IMR-90 (cell line): Measurements from ENCODE around the gene GRAMD1A. TPM values are rescaled to one million over a fixed set of nuclear protein-coding genes. Genes with fewer than 3 reads are reported as not detected.

Source experiments
- ATAC-seq: fragments of 200-7000 bp; cut with Tn5 transposase; 2 replicates; pipeline ENCODE4 v1.9.1; 2020; ENCODE audit warnings: low read depth, mild to moderate bottlenecking, moderate library complexity
- BruUV-seq: library from RNA; stranded (reverse); fragments of 400-500 nt; replicated peaks from 2 replicates; lab custom pipeline; 2021; lab: Mats Ljungman, UMichigan
- CTCF ChIA-PET: fragments of 300-600 bp; formaldehyde crosslinking; extraction: SDS; loops from one replicate; lab custom pipeline; 2021; ENCODE audit warnings: antibody characterized with exemption; lab: Yijun Ruan, JAX
- POLR2A ChIA-PET: fragments of 300-600 bp; sonication (Branson Sonifier 250); formaldehyde crosslinking; loops from one replicate; lab custom pipeline; 2022; ENCODE audit warnings: antibody characterized with exemption; ENCODE audit not compliant: unreplicated experiment; lab: Charles Lee
- DNase-seq: peaks from one replicate; pipeline ENCODE4 v3.0.0; 2013
- H2AFZ ChIP-seq: replicated peaks from 2 replicates; pipeline ENCODE3; 2013; ENCODE audit warnings: low read length, mild to moderate bottlenecking; ENCODE audit not compliant: poor library complexity
- H2AK5ac ChIP-seq: 2 replicates; pipeline ENCODE4 v1.6.1; 2013; ENCODE audit warnings: low read depth, low read length, inconsistent platforms
- H2AK9ac ChIP-seq: replicated peaks from 2 replicates; pipeline ENCODE3; 2013; ENCODE audit warnings: mild to moderate bottlenecking, low read depth, low read length, moderate library complexity; ENCODE audit not compliant: poor library complexity
- H2BK120ac ChIP-seq: 2 replicates; pipeline ENCODE4 v1.6.1; 2013; ENCODE audit warnings: low read depth, low read length, inconsistent platforms
- H2BK15ac ChIP-seq: 3 replicates; pipeline ENCODE4 v1.6.1; 2013; ENCODE audit warnings: low read depth, low read length, inconsistent platforms
- H2BK20ac ChIP-seq: 2 replicates; pipeline ENCODE4 v1.6.1; 2013; ENCODE audit warnings: low read depth, mild to moderate bottlenecking, inconsistent platforms, low read length, moderate library complexity
- H2BK5ac ChIP-seq: 2 replicates; pipeline ENCODE4 v1.6.1; 2013; ENCODE audit warnings: mild to moderate bottlenecking, low read depth, low read length, inconsistent platforms; ENCODE audit not compliant: poor library complexity, severe bottlenecking
- H3K14ac ChIP-seq: replicated peaks from 2 replicates; pipeline ENCODE4 v1.6.1; 2013; ENCODE audit warnings: low read depth, low read length, inconsistent platforms
- H3K18ac ChIP-seq: 2 replicates; pipeline ENCODE4 v1.6.1; 2013; ENCODE audit warnings: low read depth, low read length, control low read depth
- H3K23ac ChIP-seq: 2 replicates; pipeline ENCODE4 v1.6.1; 2013; ENCODE audit warnings: low read depth, low read length, inconsistent platforms
- H3K27ac ChIP-seq: 2 replicates; pipeline ENCODE4 v1.5.1; 2013; ENCODE audit warnings: mild to moderate bottlenecking, control low read depth, low read length; ENCODE audit not compliant: insufficient read depth
- H3K27me3 ChIP-seq: 2 replicates; pipeline ENCODE4 v1.6.1; 2013; ENCODE audit warnings: low read length; ENCODE audit not compliant: control insufficient read depth, insufficient read depth
- H3K36me3 ChIP-seq: 2 replicates; pipeline ENCODE4 v1.6.1; 2013; ENCODE audit warnings: low read length, mixed read lengths; ENCODE audit not compliant: control insufficient read depth, insufficient read depth
- H3K4ac ChIP-seq: 2 replicates; pipeline ENCODE4 v1.6.1; 2013; ENCODE audit warnings: low read depth, low read length, inconsistent platforms
- H3K4me1 ChIP-seq: 2 replicates; pipeline ENCODE4 v1.6.1; 2013; ENCODE audit warnings: low read length, mixed read lengths; ENCODE audit not compliant: control insufficient read depth, insufficient read depth
- H3K4me2 ChIP-seq: 2 replicates; pipeline ENCODE4 v1.6.1; 2013; ENCODE audit warnings: low read depth, mild to moderate bottlenecking, control low read depth, low read length, moderate library complexity
- H3K4me3 ChIP-seq: 2 replicates; pipeline ENCODE4 v1.5.1; 2013; ENCODE audit warnings: low read depth, mild to moderate bottlenecking, control low read depth, low read length, moderate library complexity; ENCODE audit not compliant: insufficient read depth
- H3K56ac ChIP-seq: 2 replicates; pipeline ENCODE4 v1.6.1; 2013; ENCODE audit warnings: low read length, inconsistent platforms; ENCODE audit not compliant: insufficient read depth; ENCODE audit errors: extremely low read depth
- H3K79me1 ChIP-seq, 2 experiments: 2 replicates each; pipeline ENCODE4 v1.6.1; 2013; ENCODE audit warnings: low read length in 2 of 2, inconsistent platforms in 1 of 2, low read depth in 1 of 2
- H3K9ac ChIP-seq: 2 replicates; pipeline ENCODE4 v1.6.1; 2013; ENCODE audit warnings: low read depth, low read length, control low read depth
- H3K9me1 ChIP-seq: 2 replicates; pipeline ENCODE4 v1.6.1; 2013; ENCODE audit warnings: low read length, inconsistent platforms; ENCODE audit not compliant: insufficient read depth
- H3K9me3 ChIP-seq: 2 replicates; pipeline ENCODE4 v1.6.1; 2013; ENCODE audit warnings: low read length; ENCODE audit not compliant: control insufficient read depth, insufficient read depth
- H4K20me1 ChIP-seq: 2 replicates; pipeline ENCODE4 v1.6.1; 2013; ENCODE audit warnings: low read length, inconsistent platforms; ENCODE audit not compliant: insufficient read depth
- H4K5ac ChIP-seq: 2 replicates; pipeline ENCODE4 v1.6.1; 2013; ENCODE audit warnings: mild to moderate bottlenecking, low read depth, low read length, control low read depth
- H4K8ac ChIP-seq, 2 experiments: 2 replicates each; pipeline ENCODE4 v1.6.1; 2013; ENCODE audit warnings: low read depth in 2 of 2, low read length in 2 of 2, control low read depth in 1 of 2, inconsistent platforms in 1 of 2
- H4K91ac ChIP-seq: 2 replicates; pipeline ENCODE4 v1.6.1; 2013; ENCODE audit warnings: low read depth, low read length, inconsistent platforms; ENCODE audit not compliant: insufficient read depth
- BHLHE40 ChIP-seq: fragments of 150-350 bp; IDR thresholded peaks from 2 replicates; pipeline ENCODE4 v1.6.1; 2016; ENCODE audit warnings: mild to moderate bottlenecking, low read depth, low read length
- CHD1 ChIP-seq: IDR thresholded peaks from 2 replicates; pipeline ENCODE4 v1.6.1; 2012; ENCODE audit warnings: low read depth, low read length, improper control_type of control experiment
- FOS ChIP-seq: fragments of 150-350 bp; IDR thresholded peaks from 2 replicates; pipeline ENCODE4 v1.6.1; 2016; ENCODE audit warnings: low read depth, low read length
- RAD21 ChIP-seq: IDR thresholded peaks from 2 replicates; pipeline ENCODE4 v1.6.1; 2012; ENCODE audit warnings: low read length, improper control_type of control experiment
- WGBS, 2 experiments: methylation state at CpG; one replicate each; pipeline versions ENCODE4 v1.1.5 to v1.1.7; 2013; ENCODE audit warnings: missing lambda C conversion rate in 2 of 2; ENCODE audit not compliant: insufficient read length in 1 of 2; ENCODE audit errors: extremely low coverage in 2 of 2; 5-methylcytosine and 5-hydroxymethylcytosine counted together
- dilution Hi-C: fragments of 300-500 bp; cut with HindIII; formaldehyde crosslinking; loops from one replicate; pipeline ENCODE4 v1.14.3; 2018; ENCODE audit warnings: low sequenced_read_pairs; ENCODE audit not compliant: unreplicated experiment
- in situ Hi-C: fragments of 300-500 bp; cut with MboI; formaldehyde crosslinking; loops from 3 replicates; pipeline ENCODE4 v1.14.3; 2019; ENCODE audit warnings: low sequenced_read_pairs, inconsistent platforms, mixed read lengths
- intact Hi-C: fragments of 100-400 bp; cut with micrococcal nuclease; formaldehyde crosslinking; loops from 2 replicates; pipeline ENCODE4 v1.10.0; 2022
- polyA plus RNA-seq, 3 experiments: library from polyadenylated mRNA; depleted of rRNA; stranded (reverse); fragments of >200 nt; gene quantifications; 2 replicates each; pipeline ENCODE4 v1.2.3, GENCODE V29; 2012; ENCODE audit warnings: low replicate concordance in 1 of 3
- total RNA-seq: library from RNA; depleted of rRNA; stranded (reverse); fragments of >200 nt; gene quantifications from 2 replicates; pipeline ENCODE4 v1.2.3, GENCODE V29; 2012
- TF ChIP-seq, protein P1 (sequence below): fragments of 150-350 bp; IDR thresholded peaks from 2 replicates; pipeline ENCODE4 v1.6.1; 2017; ENCODE audit warnings: mild to moderate bottlenecking, antibody characterized with exemption, low read length, low read depth
- TF ChIP-seq, protein P2 (sequence below): conservative IDR thresholded peaks from 2 replicates; pipeline ENCODE4 v1.5.1; 2012; ENCODE audit warnings: mild to moderate bottlenecking, low read depth, low read length, improper control_type of control experiment

The GRAMD1A gene
- total and polyA plus RNA-seq, 2 of the 4 experiments (the other 2 are of a cell fraction) = 11.1 to 63.0 TPM

DNA sequence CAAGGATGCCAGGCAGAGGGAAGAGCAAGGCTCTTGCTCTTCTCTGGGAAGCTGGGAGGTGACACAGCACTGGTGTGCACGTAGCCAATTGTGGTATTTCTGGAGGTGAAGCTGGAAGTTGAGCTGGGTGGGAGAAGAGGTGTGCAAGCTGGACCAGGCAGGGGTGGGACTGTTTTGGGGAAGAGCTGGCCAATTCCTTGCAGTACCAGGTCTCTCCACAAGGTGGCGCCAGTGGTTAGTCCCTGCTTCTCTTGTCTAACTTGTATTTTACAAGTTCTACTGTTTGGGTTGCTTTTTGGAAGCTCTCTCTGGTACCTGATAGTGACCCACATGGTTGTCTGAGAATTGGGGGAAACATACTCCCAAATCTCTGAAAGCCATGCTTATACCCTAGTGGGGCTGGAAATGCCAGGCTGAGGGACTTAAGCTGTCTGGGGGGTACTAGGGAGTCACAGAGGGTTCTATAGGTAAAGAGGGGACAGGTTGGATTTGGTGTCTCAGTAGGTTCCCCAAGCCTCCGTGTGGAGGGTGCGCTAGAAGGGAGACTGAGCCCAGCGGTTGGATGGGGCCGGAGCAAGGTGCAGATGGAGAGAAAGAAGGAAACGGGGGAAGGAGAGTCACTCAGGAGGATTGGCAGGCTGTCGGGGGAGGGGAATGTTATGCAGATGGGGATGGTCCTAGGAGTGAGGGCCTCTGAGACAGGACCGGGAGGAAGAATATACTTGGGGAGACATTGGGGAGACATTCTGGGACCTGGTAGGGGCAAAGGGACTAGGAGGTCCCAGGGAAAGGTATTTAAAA, 44.4 kb downstream of the GRAMD1A start (continued):
- TF ChIP-seq, protein P1, sequence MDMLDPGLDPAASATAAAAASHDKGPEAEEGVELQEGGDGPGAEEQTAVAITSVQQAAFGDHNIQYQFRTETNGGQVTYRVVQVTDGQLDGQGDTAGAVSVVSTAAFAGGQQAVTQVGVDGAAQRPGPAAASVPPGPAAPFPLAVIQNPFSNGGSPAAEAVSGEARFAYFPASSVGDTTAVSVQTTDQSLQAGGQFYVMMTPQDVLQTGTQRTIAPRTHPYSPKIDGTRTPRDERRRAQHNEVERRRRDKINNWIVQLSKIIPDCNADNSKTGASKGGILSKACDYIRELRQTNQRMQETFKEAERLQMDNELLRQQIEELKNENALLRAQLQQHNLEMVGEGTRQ = no peak
- TF ChIP-seq FOS = no peak

DNA sequence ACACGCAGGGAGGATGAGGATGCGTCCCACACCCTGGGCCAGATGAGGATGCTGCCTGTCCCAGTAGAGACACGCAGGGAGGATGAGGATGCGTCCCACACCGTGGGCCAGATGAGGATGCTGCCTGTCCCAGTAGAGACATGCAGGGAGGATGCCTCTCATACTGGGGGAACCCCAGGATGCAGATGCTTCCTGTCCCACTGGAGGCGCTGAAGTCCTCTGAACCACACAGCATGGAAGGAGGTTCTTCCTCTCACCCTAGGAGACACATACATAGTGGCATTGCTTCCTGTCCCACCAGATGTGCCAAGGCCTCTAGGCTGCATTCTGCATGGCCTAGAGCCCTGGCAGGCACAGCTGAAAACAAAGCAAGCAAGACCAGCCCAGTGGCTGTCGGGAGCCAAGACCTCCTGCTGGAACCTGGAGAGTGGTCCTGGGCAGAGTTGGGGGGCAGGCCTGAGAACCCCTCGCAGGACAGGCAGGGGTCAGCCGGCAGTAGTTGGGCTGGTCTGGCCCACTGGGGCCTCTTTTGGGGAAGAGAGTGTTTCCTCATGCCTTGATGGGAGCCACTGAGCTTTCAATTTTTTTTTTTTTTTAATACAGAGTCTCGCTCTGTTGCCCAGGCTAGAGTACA, 45.7 kb downstream of the GRAMD1A start:
- CTCF ChIA-PET = interaction anchor here (0.9 kb wide), 1 partner anchor 212 kb away, joined by 3 read pairs; no protein-coding TSS in a partner anchor
- TF ChIP-seq RAD21 (0 out of 2 replicates have a peak, but pooled peaks have one; percentile 6), BHLHE40 (no peak), CHD1 (no peak)
- TF ChIP-seq, protein P2, sequence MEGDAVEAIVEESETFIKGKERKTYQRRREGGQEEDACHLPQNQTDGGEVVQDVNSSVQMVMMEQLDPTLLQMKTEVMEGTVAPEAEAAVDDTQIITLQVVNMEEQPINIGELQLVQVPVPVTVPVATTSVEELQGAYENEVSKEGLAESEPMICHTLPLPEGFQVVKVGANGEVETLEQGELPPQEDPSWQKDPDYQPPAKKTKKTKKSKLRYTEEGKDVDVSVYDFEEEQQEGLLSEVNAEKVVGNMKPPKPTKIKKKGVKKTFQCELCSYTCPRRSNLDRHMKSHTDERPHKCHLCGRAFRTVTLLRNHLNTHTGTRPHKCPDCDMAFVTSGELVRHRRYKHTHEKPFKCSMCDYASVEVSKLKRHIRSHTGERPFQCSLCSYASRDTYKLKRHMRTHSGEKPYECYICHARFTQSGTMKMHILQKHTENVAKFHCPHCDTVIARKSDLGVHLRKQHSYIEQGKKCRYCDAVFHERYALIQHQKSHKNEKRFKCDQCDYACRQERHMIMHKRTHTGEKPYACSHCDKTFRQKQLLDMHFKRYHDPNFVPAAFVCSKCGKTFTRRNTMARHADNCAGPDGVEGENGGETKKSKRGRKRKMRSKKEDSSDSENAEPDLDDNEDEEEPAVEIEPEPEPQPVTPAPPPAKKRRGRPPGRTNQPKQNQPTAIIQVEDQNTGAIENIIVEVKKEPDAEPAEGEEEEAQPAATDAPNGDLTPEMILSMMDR = peak; percentile 37
- in situ Hi-C loops = no loop called here

More for the DNA sequence above, 45.7 kb downstream of the GRAMD1A start:
- ATAC-seq (peak; percentile 83), DNase-seq (peak; percentile 28)
- no peaks in the 10 kb centered on the region for H3K36me3 ChIP-seq
- no peaks in the 10 kb centered on the region for H4K20me1 ChIP-seq
- H3K23ac ChIP-seq = no peak overlapping the region
- H3K9me1 ChIP-seq = no peaks in the 10 kb centered on the region
- H3K56ac ChIP-seq = no peak overlapping the region
- no peak overlapping the region for H4K91ac ChIP-seq
- no peak overlapping the region for H2BK120ac ChIP-seq
- H3K4me3 ChIP-seq = no peak overlapping the region
- no peak overlapping the region for H3K4me2 ChIP-seq
- H3K9ac ChIP-seq = no peak overlapping the region
- intact Hi-C loops = loop anchor here (2.0 kb wide), 1 partner anchor 89 kb away; the partner anchor contains the start of gene LGI4
- no peak overlapping the region for H2BK20ac ChIP-seq
- H4K8ac ChIP-seq = no peak overlapping the region
- no peak overlapping the region for H3K4ac ChIP-seq
- no peak overlapping the region for H2BK5ac ChIP-seq
- no peaks in the 10 kb centered on the region for H3K79me1 ChIP-seq
- peaks cover 16% of the 10 kb centered on the region for H3K27me3 ChIP-seq
- H3K4me1 ChIP-seq = peaks cover 2% of the 10 kb centered on the region; the same call in 1 of the 2 replicates
- no peak overlapping the region for H2BK15ac ChIP-seq
- no peak overlapping the region for H3K18ac ChIP-seq
- no peak overlapping the region for H3K14ac ChIP-seq
- H4K5ac ChIP-seq = no peak overlapping the region
- H3K27ac ChIP-seq = no peak overlapping the region
- WGBS, 2 experiments = 42% methylated on average over 6 of the region's 10 CpGs; no CpG with 5 or more reads in 1 of the 2 experiments
- H2AK9ac ChIP-seq = no peak overlapping the region
- BruUV-seq = no TSS peak
- H3K9me3 ChIP-seq = no peaks in the 10 kb centered on the region
- dilution Hi-C loops = no loop called here
- H2AK5ac ChIP-seq = no peak overlapping the region
- H2AFZ ChIP-seq = no peak overlapping the region
- POLR2A ChIA-PET = no interaction called here
